Caco-2 (cell line): ENCODE data around the gene EPSTI1. TPM values are rescaled to one million over a fixed set of nuclear protein-coding genes. Genes with fewer than 3 reads are reported as not detected.

Source experiments
- BruUV-seq: library from RNA; stranded (reverse); fragments of 400-500 nt; replicated peaks from 2 replicates; lab custom pipeline; 2021; lab: Mats Ljungman, UMichigan
- CTCF ChIA-PET: fragments of 300-600 bp; sonication (Branson Sonifier 250); formaldehyde crosslinking; loops from one replicate; lab custom pipeline; 2022; ENCODE audit warnings: antibody characterized with exemption; lab: Charles Lee
- POLR2A ChIA-PET: fragments of 300-600 bp; sonication (Branson Sonifier 250); formaldehyde crosslinking; loops from one replicate; lab custom pipeline; 2022; ENCODE audit warnings: antibody characterized with exemption; lab: Charles Lee
- DNase-seq, 2 experiments: peaks; one replicate each; pipeline versions ENCODE4 v3.0.0 to v3.0.0-alpha.2; 2020 to 2022
- H3K27me3 ChIP-seq: replicated peaks from 2 replicates; pipeline ENCODE4 v1.6.0; 2011; ENCODE audit warnings: low read length; ENCODE audit not compliant: control insufficient read depth, insufficient read depth
- H3K36me3 ChIP-seq: 2 replicates; pipeline ENCODE4 v1.5.1; 2011; ENCODE audit warnings: low read length; ENCODE audit not compliant: control insufficient read depth, insufficient read depth
- H3K4me1 ChIP-seq: fragments of 250-450 bp; sonication (Bioruptor Pico); 2 replicates; pipeline ENCODE4 v1.5.1; 2020; ENCODE audit warnings: mild to moderate bottlenecking
- H3K4me3 ChIP-seq: 2 replicates; pipeline ENCODE4 v1.5.1; 2011; ENCODE audit warnings: low read depth, mild to moderate bottlenecking, control low read depth, low read length
- H3K9me3 ChIP-seq: fragments of 250-450 bp; sonication (Bioruptor Pico); 2 replicates; pipeline ENCODE4 v1.5.1; 2020; ENCODE audit warnings: mild to moderate bottlenecking, moderate library complexity
- H3K27ac Mint-ChIP-seq: one replicate; pipeline ENCODE4 v1.8.0; 2022; ENCODE audit warnings: mixed read lengths; ENCODE audit not compliant: unreplicated experiment
- H3K27me3 Mint-ChIP-seq: one replicate; pipeline ENCODE4 v1.8.0; 2022; ENCODE audit warnings: mixed read lengths; ENCODE audit not compliant: insufficient read depth, unreplicated experiment
- H3K36me3 Mint-ChIP-seq: one replicate; pipeline ENCODE4 v1.8.0; 2022; ENCODE audit warnings: mild to moderate bottlenecking, mixed read lengths; ENCODE audit not compliant: insufficient read depth, unreplicated experiment
- H3K4me1 Mint-ChIP-seq: one replicate; pipeline ENCODE4 v1.8.0; 2022; ENCODE audit warnings: low read depth, mixed read lengths; ENCODE audit not compliant: unreplicated experiment
- H3K4me3 Mint-ChIP-seq: one replicate; pipeline ENCODE4 v1.8.0; 2022; ENCODE audit warnings: mild to moderate bottlenecking, moderate library complexity, mixed read lengths; ENCODE audit not compliant: unreplicated experiment
- H3K9me3 Mint-ChIP-seq: one replicate; pipeline ENCODE4 v1.8.0; 2022; ENCODE audit warnings: mixed read lengths; ENCODE audit not compliant: unreplicated experiment
- intact Hi-C: fragments of 100-400 bp; cut with micrococcal nuclease; formaldehyde crosslinking; loops from one replicate; pipeline ENCODE4 v1.10.0; 2022; ENCODE audit not compliant: unreplicated experiment
- total RNA-seq: library from RNA; stranded (reverse); gene quantifications from 2 replicates; pipeline ENCODE4 v1.2.3, GENCODE V29; 2022
- TF ChIP-seq, protein P1 (sequence below), 2 experiments: fragments of 200-600 bp in 1 of 2; IDR thresholded peaks; 1 replicate in 1 of 2; 2 replicates in 1 of 2; pipeline versions ENCODE4 v1.5.1 to v1.8.0; 2011 to 2022; ENCODE audit warnings: antibody characterized with exemption in 1 of 2, control low read depth in 1 of 2, inconsistent platforms in 1 of 2, low read depth in 1 of 2, low read length in 1 of 2, mild to moderate bottlenecking in 1 of 2, moderate library complexity in 1 of 2; ENCODE audit not compliant: insufficient read depth in 1 of 2, severe bottlenecking in 1 of 2, unreplicated experiment in 1 of 2

EPSTI1 gene
- total RNA-seq, 1 experiment from 2014 or later, result 86.5 TPM

DNA sequence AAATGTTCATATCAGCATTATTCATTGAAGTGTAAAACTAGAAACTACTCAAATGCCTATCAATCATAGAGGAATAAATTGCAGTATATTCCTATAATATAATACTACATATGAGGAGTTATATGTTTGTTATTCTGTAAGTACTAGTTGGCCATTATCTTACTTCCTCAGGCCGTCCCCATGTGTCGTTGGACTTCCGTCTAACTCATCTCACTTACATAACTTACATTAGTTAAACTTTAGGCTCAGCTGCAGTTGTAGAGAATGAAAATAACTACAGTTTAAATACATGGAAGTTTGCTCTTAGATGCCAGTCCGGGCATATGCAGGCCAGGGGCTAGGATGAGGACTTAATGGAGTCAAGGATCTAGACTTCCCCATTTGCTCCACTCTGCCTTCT is 8.6 kb upstream of the EPSTI1 start:
- Histone ChIP-seq H3K4me1 (peaks cover 53% of the 10 kb centered on the region), H3K4me3 (no peak overlapping the region), H3K27me3 (no peaks in the 10 kb centered on the region), H3K36me3 (no peaks in the 10 kb centered on the region), H3K9me3 (peaks cover 4% of the 10 kb centered on the region; the same call in 1 of the 2 replicates)
- POLR2A ChIA-PET, result no interaction called here
- TF ChIP-seq, protein P1, sequence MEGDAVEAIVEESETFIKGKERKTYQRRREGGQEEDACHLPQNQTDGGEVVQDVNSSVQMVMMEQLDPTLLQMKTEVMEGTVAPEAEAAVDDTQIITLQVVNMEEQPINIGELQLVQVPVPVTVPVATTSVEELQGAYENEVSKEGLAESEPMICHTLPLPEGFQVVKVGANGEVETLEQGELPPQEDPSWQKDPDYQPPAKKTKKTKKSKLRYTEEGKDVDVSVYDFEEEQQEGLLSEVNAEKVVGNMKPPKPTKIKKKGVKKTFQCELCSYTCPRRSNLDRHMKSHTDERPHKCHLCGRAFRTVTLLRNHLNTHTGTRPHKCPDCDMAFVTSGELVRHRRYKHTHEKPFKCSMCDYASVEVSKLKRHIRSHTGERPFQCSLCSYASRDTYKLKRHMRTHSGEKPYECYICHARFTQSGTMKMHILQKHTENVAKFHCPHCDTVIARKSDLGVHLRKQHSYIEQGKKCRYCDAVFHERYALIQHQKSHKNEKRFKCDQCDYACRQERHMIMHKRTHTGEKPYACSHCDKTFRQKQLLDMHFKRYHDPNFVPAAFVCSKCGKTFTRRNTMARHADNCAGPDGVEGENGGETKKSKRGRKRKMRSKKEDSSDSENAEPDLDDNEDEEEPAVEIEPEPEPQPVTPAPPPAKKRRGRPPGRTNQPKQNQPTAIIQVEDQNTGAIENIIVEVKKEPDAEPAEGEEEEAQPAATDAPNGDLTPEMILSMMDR (IDR thresholded peaks at IDR 0.05; ENCODE audit: insufficient read depth in 1 of 2, low read depth in 1 of 2, low read length in 1 of 2, severe bottlenecking in 1 of 2, unreplicated experiment in 1 of 2), result no peak
- intact Hi-C loops, result no loop called here
- Mint-ChIP-seq H3K9me3 (peaks cover 21% of the 10 kb centered on the region), H3K4me1 (peaks cover 47% of the 10 kb centered on the region), H3K27me3 (no peaks in the 10 kb centered on the region), H3K36me3 (peaks cover 8% of the 10 kb centered on the region), H3K4me3 (no peak overlapping the region), H3K27ac (no peak overlapping the region)
- DNase-seq, result no peak
- BruUV-seq, result no TSS peak
- CTCF ChIA-PET, result no interaction called here

DNA sequence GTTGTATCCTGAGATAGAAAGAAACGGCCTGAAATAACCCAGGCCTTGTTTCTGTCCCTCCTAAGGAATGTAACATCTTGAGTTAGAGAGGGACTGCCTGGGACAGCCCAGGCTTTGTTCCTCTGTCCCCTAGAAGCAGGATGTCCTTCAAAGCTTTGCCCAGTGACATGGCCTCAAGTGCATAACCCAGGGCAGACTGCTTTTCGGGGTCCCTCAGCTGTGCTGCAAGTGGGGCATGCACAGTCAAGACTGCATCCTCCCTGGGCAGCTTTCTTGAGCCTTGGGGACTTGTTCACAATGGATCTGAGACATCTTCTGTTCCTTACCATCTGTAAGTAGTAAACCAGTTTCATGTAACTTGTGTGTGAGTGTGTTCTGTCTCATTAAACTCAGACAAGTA is 7.5 kb upstream of the EPSTI1 start:
- ChIA-PET POLR2A (no interaction called here), CTCF (no interaction called here)
- peaks cover 38% of the 10 kb centered on the region for H3K4me1 Mint-ChIP-seq
- DNase-seq, result no peak
- H3K4me3 Mint-ChIP-seq, result no peak overlapping the region
- H3K9me3 Mint-ChIP-seq, result peaks cover 21% of the 10 kb centered on the region
- no peaks in the 10 kb centered on the region for H3K27me3 Mint-ChIP-seq
- H3K4me3 ChIP-seq, result no peak overlapping the region
- intact Hi-C loops, result no loop called here
- TF ChIP-seq, protein P1 (IDR thresholded peaks at IDR 0.05; ENCODE audit: insufficient read depth in 1 of 2, low read depth in 1 of 2, low read length in 1 of 2, severe bottlenecking in 1 of 2, unreplicated experiment in 1 of 2), result no peak
- peaks cover 4% of the 10 kb centered on the region; the same call in 1 of the 2 replicates for H3K9me3 ChIP-seq
- no peak overlapping the region for H3K27ac Mint-ChIP-seq
- BruUV-seq, result no TSS peak
- peaks cover 8% of the 10 kb centered on the region for H3K36me3 Mint-ChIP-seq
- no peaks in the 10 kb centered on the region for H3K36me3 ChIP-seq
- no peaks in the 10 kb centered on the region for H3K27me3 ChIP-seq
- H3K4me1 ChIP-seq, result peaks cover 45% of the 10 kb centered on the region

DNA sequence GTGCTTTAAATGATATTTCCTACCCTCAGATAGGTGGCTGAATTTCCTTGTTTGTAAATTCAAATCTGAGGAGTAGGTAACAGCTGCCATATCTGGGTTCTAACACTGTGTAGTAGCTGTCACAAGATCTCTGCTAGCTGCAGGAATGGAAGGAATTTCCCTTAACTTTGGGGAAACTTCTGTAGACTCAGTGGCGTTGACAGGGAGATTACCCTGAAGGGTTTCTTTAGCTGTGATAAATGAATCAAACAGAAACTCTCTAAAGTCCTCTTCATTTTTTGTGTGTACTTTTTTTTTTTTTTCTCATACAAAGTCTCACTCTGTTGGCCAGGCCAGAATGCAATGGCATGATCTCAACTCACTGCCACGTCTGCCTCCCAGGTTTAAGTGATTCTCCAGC is 5.3 kb upstream of the EPSTI1 start:
- TF ChIP-seq, protein P1 (IDR thresholded peaks at IDR 0.05; ENCODE audit: insufficient read depth in 1 of 2, low read depth in 1 of 2, low read length in 1 of 2, severe bottlenecking in 1 of 2, unreplicated experiment in 1 of 2), result no peak
- peaks cover 11% of the 10 kb centered on the region for H3K9me3 Mint-ChIP-seq
- no peaks in the 10 kb centered on the region for H3K27me3 Mint-ChIP-seq
- BruUV-seq, result no TSS peak
- H3K27ac Mint-ChIP-seq, result peak overlapping the region; percentile 9
- no peak overlapping the region for H3K4me3 Mint-ChIP-seq
- peaks cover 45% of the 10 kb centered on the region for H3K4me1 Mint-ChIP-seq
- Histone ChIP-seq H3K4me3 (no peak overlapping the region), H3K27me3 (no peaks in the 10 kb centered on the region), H3K36me3 (no peaks in the 10 kb centered on the region), H3K4me1 (peaks cover 55% of the 10 kb centered on the region), H3K9me3 (peaks cover 1% of the 10 kb centered on the region; the same call in 1 of the 2 replicates)
- peaks cover 9% of the 10 kb centered on the region for H3K36me3 Mint-ChIP-seq
- CTCF ChIA-PET, result interaction anchor here (1.0 to 1.5 kb wide), 3 partner anchors 10 to 57 kb away, joined by 3 to 5 read pairs (median 5); no protein-coding TSS in a partner anchor
- DNase-seq, result peak; percentile 29 to 49
- POLR2A ChIA-PET, result interaction anchor here (1.5 to 2.4 kb wide), 2 partner anchors 26 to 57 kb away, joined by 8 to 15 read pairs; partner anchors contain the start of gene DNAJC15
- intact Hi-C loops, result no loop called here
